NK-92 (cell line): ENCODE measurements around the gene PTPRN2.

ENCODE experiments used
- DNase-seq: peaks from one replicate; lab custom pipeline; 2025; ENCODE audit not compliant: unreplicated experiment; lab: John Stamatoyannopoulos, UW

Gene PTPRN2

DNA sequence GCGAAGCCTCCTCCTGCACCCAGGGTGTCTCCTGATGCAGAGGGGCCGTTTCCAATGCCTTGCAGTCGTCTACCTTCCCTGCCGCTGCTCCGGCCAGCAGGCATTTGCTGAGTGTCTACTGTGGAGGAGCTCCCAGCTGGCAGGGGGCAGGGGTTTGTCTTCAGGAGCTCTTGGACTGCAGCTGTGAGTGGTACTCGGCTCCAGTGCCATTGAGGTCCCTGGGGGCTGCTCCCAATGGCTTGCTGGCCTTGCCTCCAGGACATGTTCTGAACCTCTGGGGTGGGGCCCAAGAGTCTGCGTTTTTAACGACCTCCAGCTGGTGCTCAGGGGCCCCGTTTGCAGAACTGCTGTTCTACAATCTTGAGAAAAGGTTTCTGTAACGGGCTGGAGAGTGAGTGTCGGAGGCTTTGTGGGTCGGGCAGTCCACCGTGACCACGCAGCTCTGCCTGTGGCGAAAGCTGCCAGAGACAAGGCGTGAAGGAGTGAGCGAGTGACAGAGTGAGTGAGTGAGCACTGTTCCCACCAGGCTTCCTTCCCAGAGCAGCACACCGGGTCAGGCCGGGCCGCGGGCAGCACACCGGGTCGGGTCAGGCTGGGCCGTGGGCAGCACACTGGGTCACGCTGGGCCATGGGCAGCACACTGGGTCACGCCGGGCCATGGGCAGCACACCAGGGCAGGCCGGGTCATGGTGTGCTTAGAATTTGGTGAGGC is 520.2 kb downstream of the PTPRN2 start:
- no peak for DNase-seq

DNA sequence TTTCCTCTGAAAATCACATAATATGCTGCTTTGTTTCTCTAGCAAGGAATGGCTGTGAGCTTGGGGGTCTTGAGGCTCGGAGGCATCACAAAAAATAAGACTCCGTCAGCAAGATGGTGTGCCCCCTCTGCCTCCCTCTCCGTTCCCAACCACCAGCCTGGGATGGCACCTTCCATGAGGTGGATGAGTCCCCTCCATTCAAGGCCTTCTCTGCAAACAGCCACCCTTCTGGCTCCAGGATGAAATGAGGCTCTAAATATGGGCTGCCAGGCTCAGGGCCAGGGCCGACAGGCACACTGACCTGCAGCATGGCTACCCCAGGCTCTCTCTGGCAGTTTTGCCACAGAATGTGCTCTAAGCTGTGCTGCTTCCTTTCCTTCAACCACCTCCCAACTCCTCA is 521.5 kb downstream of the PTPRN2 start:
- no peak for DNase-seq

DNA sequence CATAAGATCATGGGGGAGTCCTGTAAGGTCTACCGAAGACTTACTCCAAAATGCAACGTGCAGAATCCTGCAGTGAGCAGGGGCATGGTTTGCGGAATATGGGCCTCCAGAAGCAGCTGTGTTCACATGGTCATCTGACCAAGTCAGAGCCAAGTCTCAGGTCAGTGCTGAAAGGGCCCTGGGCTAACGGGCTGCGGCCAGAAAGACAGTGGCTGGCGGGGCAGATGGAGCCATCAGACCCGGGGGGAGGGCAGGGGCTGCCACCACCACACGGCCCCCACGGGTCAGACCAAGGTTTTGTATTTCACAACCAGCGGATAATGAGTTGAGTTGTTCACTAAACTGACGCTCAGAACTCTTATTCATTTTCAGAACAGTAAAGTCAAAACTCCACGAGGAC is 522.3 kb downstream of the PTPRN2 start:
- DNase-seq = no peak

DNA sequence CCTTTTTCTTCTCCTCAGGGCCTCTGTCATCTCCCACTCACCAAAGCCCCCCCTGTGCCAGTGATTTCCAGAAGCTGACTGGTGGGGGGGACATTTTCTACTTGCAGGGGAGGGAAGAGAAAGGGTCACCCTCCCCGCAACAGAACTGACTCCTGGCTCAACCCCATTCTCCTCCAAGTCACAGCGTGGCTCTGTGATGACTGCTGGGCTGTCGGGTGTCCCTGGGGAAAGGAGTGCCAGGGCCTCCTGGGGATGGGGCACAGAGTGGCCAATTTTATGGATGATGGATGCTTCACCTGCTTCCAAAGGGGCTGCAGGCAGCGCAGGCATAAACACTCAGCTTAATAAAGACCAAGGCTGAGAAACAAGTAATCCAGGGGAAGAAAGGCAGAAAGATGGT is 523.0 kb downstream of the PTPRN2 start:
- no peak for DNase-seq

DNA sequence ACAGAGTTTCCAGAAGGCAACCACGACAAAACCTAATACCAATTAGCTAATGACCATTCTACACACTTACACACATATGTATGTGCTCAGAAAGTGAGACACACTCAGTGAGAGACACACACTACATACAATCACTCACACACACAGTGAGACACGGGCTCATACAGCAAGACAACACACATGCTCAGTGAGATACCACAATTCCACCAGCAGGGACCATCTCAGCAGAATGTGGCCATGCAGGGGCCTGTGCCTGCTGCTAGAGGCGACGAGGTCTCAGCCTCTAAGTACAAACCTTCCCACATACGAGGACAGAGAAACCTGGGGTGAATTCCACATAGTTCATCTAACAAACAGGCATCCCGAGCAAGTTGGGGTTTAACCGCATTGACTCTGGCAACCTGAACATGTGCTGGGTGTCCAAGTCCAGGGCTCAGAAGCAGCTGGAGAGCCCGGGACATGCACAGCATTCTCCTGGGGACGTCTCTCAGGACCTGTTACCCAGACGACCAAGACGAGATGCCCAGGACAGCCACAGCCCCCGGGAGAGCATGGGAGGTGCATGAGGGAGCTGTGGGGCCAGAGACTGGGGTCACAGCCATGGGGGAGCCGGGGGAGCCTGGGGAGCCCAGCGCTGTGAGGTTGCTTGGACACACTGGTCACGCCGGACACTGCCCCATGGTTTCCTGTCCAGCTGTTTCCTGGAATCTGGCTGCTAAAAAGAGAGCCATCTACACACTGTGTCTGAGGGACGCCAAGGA is 523.6 kb downstream of the PTPRN2 start:
- DNase-seq = no peak

DNA sequence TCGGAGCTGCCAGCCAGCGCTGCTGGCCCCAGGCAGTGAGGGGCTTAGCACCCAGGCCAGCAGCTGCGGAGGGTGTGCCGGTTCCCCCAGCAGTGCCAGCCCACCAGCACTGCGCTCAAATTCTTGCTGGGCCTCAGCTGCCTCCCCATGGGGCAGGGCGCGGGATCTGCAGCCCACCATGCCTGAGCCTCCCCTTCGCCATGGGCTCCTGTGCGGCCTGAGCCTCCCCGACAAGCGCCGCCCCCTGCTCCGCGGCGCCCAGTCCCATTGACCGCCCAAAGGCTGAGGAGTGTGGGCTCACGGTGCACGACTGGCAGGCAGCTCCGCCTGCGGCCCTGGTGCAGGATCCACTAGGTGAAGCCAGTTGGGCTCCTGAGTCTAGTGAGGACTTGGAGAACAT is 525.0 kb downstream of the PTPRN2 start:
- no peak for DNase-seq

DNA sequence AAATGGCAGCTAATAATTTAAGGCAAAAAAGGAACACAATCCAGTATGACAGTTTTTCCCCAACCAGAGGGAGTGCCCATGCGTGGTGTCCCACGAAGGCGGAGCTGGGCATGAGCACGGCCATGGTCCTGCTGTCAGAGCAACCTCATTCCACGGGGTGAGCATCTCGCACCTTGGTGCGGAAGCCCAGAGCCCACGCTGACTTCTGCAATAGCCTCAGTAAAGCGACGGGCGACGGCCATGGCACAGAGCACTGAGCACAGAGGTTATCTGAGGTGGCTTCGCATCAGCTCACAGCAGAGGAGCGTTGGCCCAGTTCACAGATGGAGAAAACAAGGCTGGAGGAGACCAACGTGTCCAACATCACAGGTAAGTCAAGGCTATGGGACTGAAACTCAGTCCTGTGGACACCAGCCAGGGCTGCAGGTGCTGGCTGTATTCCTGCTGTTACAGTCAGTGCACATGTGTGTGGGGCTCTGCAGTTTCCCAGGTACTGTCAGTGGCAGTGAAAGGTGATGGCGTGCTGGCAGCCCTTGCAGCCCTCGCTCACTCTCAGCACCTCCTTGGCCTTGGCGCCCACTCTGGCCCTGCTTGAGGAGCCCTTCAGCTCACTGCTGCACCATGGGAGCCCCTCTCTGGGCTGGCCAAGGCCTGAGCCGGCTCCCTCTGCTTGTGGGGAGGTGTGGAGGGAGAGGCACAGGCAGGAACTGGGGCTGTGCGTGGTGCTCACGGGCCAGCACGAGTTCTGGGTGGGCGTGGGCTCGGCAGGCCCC is 525.6 kb downstream of the PTPRN2 start:
- no peak for DNase-seq

DNA sequence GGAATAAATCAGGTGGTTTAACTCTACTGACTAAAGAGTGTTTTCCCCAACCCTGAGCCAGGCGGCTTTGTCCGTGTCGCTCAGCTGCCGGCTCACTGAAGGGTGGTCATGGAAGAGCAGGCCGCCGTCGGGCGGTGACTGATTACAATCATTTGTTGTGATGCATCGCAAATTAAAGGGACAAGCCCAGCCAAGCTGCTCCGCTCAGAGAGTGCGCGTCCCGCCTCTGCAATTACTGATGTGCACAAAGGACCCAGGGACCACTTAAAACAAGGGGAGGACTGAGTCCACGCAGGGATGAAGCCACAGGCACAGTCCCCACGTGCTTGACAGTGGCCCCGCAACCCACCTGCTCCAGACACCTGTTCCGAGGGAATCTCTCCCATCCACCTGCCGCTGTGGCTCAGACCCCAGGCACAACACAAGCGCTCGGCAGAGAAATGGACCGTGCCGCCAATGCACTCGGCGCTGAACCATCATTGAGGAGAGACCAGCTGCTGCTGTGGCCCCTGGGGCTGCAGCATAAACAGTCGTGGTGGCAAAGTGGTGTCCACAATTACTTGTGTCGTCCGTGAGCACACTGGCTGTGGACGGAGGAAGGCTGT is 526.5 kb downstream of the PTPRN2 start:
- DNase-seq = no peak

DNA sequence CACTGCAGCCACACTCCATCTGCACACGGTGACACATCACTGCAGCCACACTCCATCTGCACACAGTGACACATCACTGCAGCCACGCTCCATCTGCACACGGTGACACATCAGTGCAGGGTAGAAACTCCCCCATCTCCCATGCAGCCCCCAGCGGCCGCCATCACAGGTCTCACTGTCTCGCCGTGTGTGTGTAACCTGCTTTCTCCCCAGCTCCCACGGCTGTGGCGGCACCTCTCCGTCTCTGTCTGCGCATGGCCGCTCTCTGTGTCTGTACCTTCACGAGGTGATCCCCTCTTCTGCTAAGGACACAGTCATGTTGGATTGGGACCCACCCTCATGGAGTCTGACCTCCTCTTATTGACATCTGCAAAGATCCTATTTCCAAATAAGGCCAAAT is 527.4 kb downstream of the PTPRN2 start:
- no peak for DNase-seq

DNA sequence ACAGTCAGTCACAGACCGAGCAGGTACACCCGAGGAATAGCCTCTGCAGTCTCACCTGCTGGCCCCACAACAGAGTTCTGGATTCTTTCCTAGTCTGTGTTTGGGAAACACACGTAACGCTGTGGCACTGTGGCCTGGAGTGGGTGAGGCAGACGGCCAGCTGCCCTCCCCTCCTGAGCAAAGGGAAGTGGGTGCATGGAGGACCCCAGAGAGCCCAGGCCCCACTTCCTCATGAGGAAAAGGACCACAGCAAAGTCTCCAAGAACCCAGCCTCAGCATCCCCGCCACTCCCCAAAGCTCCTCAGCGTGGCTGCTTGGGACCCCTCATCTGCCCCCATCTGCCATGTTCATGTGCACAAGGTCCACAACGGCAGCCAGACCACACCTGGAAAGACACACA is 530.2 kb downstream of the PTPRN2 start:
- DNase-seq = no peak

DNA sequence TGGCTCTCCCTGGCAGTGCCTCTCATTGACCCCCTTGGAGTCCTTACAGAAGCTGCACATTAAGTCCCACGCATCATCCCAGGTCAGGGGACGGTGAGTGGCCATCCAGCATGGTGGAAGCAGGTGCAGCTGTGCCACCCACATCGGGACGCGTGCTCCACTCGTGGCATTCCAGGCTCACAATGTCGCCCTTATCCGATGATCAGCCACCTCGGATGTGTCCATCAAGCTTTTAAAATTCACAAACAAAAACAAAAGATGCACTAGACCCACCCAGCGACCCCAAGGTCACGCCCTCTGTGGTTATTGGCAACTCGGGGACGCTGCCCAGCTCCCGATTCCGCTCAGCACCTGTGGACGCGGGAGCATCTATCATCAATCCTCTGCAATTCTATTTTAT is 530.9 kb downstream of the PTPRN2 start:
- DNase-seq = no peak

DNA sequence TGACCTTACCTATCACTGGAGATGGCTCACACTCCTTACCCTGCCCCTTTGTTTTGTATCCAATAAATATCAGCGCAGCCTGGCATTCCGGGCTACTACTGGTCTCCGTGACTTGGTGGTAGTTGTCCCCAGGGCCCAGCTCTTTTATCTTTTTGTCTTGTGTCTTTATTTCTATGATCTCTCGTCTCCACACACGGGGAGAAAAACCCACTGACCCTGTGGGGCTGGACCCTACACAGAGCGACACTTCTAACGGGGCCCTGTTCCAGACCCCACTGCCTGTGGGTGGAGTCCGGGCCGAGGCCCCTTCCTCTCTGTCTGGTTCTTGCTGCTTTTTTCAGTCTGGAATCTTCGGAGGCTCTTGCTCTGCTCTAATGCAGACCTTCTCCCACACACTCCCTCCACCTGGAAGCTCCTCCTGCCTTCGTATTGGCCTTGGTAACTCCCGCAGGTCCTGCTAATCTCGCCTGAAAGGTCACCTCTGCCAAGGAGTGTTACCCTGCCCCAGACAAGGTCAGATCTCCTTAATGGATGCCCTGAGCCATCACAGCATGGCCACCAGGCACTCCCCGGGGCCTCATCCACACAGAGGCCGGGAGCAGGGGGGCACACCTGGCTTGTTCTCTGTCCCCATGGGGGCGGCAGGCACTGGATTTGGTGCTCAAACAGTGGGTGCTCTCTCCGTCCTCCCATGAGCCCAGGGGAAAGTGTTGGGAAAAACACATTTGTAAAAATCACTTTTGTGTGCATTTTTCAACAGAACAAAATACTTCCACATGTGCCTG is 531.7 kb downstream of the PTPRN2 start:
- DNase-seq = no peak

DNA sequence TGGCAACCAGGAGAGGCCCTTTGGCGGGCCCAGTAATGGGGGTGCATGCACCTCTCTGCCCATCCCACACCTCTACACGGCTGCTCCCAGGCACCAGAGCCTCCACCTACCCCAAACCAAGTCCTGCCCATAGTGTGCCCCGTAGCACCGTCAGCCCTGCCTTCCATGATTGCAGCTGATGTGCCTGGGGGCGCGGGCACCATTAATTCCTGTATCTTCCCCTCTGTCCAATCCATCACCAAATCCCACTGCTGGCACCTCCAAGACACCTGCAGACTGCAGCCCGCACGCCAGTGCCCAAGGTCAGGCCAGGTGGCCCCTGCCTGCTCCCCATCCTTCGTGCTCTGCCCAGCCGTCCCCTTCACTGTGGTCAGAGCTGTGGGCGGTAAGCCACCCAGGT is 533.0 kb downstream of the PTPRN2 start:
- DNase-seq = no peak

DNA sequence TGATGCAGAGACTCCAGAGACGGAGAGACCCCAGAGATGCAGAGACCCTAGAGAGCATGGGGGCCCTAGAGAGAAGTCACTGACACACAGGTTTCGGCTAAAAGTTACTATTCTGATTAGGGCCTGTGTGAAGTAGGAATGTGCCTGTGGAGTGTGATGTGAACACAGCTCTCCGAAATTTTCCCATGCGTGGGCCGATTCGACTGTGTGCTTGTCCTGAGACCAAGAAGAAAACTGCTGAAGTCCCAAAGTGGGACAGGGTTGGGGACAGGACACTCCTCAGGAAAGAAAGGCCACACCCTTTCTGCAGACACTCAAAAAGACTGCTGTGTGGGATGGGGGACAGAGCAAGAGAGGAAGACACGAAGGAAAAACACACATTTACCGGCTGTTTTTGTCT is 533.5 kb downstream of the PTPRN2 start:
- DNase-seq = no peak

DNA sequence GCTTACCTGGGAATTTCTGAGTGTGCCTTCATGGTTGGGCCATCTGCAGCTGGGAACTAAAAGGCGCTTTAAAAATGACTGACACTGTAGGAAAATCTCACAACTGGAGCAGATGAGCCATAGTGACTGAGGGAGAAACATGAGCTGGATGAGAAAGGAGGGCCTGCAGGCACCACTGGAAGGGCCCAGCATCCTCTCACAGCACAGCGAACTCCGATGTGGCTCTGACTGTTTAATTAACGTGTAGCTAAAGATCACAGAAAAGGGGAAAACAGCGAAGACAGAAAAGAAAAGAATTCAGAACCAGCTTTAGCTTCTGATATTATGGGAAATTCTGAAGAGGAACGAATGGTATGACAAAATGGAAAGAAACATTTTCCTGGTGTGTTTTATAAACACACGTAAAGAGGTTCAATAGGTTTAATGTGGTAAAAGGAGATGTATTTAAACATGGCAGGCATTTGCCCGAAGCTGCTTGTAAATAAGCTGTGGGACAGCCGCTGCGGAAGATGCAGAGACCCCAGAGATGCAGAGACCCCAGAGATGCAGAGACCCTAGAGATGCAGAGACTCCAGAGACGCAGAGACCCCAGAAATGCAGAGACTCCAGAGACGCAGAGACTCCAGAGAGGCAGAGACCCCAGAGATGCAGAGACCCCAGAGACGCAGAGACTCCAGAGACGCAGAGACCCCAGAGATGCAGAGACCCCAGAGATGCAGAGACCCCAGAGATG is 534.3 kb downstream of the PTPRN2 start:
- no peak for DNase-seq

DNA sequence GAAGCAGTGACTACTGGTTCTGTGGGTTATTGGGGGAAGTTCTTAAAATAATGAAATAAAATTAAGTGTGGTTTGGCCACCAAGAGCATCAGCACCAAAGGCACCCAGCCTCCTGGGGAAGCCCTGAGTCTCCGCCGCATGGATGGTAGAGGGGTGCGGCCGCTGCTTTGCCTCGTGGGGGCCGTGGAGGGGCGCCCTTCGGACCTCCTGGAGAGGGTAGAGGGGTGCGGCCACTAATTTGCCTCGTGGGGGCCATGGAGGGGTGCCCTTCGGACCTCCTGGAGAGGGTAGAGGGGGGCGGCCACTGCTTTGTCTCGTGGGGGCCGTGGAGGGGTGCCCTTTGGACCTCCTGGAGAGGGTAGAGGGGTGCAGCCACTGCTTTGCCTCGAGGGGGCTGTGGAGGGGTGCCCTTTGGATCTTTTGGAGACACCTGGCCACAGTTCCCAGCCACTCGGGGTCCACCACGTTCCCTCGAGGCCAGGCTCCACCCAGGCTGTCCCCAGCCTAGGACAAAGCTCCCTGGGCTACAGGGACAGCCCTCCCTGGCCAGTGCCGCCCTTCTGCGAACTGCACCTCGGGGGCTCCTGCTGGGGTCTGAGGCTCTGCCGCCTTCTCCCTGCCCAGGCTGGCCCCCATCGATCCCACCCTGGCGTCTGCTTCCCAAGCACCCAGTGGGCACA is 535.1 kb downstream of the PTPRN2 start:
- DNase-seq = no peak

DNA sequence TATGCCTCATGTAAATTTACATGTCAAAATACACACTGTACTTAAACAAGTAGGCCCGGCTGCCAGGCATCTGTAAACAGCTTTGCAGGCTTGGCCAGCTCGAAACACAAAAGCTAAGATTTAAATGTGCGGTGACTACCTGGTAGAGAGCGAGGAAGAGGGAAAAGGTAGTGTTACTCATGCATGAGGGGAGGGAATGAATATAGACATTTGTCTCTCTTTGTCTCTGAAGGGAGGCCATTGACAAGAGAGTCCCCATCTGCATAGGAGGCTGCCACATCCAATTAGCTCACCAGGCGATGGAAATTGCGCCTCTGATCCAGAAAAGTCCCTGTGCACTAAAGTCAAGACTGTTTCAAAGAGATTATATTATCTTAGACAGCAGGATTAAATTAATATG is 535.8 kb downstream of the PTPRN2 start:
- no peak for DNase-seq

DNA sequence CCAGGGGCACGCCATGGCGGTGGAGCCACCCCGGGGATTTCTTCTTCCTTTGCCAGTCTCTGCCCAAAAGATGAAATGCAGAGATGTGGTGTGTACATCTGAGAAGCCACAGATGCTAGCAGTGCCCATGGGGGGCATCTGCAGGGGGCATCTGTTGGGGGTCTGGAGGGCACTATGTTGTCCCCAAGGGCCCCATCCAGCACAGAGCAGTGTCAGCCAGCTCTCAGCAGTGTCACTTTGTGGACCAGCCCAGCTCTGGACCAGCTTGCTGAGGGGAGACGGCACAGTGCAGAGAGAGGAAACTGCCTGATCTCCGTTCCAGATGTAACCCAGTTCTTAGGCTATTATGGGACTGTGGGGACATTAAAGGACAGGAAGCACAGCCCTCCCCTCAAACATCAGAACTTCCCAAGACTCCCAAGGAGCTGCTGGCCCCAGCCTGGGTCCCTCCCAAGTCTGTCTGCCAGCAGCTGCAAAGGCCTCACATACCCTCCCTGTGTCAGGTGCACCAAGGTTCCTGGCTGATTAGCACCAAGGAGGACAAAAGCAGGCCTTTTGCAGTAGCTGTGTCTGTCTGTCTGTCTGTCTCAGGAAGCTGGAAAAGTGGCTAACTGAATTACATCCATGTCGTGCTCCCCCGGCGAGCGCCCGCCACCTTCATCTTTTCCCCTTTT is 536.5 kb downstream of the PTPRN2 start:
- DNase-seq = no peak

DNA sequence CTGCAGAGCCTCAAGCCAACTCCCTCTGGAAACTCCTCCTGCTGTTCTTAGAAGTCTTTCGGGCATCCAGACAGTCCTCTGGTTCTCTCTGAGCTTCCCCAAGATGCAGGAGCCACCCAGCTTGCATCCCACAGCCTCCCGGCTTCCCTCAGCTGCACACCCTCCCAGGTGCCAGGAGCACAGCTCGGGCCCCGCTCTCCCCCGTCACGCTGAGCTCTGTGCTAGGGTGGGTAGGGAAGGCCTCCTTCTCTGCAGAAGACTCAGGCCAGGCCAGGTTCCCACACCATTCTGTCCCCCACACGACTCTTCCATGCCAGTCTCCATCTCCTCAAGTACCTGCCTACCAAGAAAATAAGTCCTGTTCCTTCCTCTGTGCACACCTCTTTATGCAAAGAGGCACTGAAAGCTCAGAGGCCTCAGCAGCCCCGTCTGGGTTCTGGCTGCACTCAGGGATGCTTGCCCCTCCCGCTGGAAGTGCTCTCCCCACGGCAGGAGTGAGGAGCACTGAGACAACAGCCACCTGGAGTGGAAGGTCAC is 537.1 kb downstream of the PTPRN2 start:
- DNase-seq = no peak
